HFFc6 (cell line): ENCODE results near the gene PCDHGA8. TPM values are rescaled to one million over a fixed set of nuclear protein-coding genes. Genes with fewer than 3 reads are reported as not detected.
"Not testable (repeated sequence)": the region's sequence is repeated elsewhere in the genome, so short reads cannot be mapped to it uniquely, and the experiment has no call there.

Experiments used
- DNase-seq: peaks from one replicate; pipeline ENCODE4 v3.0.0-alpha.2; 2018
- H3K27ac Mint-ChIP-seq: 2 replicates; pipeline ENCODE4 v1.8.0; 2020; ENCODE audit warnings: mild to moderate bottlenecking, mixed read lengths
- H3K27me3 Mint-ChIP-seq: 2 replicates; pipeline ENCODE4 v1.8.0; 2021; ENCODE audit warnings: mild to moderate bottlenecking, moderate library complexity, mixed read lengths; ENCODE audit not compliant: insufficient read depth
- H3K36me3 Mint-ChIP-seq: 2 replicates; pipeline ENCODE4 v1.8.0; 2021; ENCODE audit warnings: low read depth, mixed read lengths
- H3K4me1 Mint-ChIP-seq: 2 replicates; pipeline ENCODE4 v1.8.0; 2020; ENCODE audit warnings: low read depth, mixed read lengths
- H3K4me3 Mint-ChIP-seq: 2 replicates; pipeline ENCODE4 v1.8.0; 2020; ENCODE audit warnings: mild to moderate bottlenecking, moderate library complexity, mixed read lengths
- H3K9me3 Mint-ChIP-seq: 2 replicates; pipeline ENCODE4 v1.8.0; 2020; ENCODE audit warnings: mild to moderate bottlenecking, mixed read lengths
- CTCF ChIP-seq: fragments of 200-600 bp; sonication (generic); IDR thresholded peaks from 2 replicates; pipeline ENCODE4 v1.5.0; 2021; ENCODE audit warnings: antibody characterized with exemption, mild to moderate bottlenecking
- total RNA-seq, 6 experiments: library from RNA; stranded (reverse); fragmentation: NEBNext Ultra II Directional; extraction: Animal tissue kit (Norgen Biotek cat#: 25700); gene quantifications; 2 replicates in 1 of 6; 3 replicates in 5 of 6; pipeline ENCODE4 v1.2.3, GENCODE V29; 2021

PCDHGA8 gene
- total RNA-seq, 6 experiments from 2014 or later = 0.52 to 1.0 (median 0.90) TPM

GRCh38 chr5:141374627-141375026, 17.8 kb upstream of the PCDHGA8 start:
- Mint-ChIP-seq H3K9me3 (peaks cover 63% of the 10 kb centered on the region), H3K27ac (no peak overlapping the region), H3K27me3 (peaks cover 2% of the 10 kb centered on the region), H3K4me3 (no peak overlapping the region), H3K4me1 (peaks cover 15% of the 10 kb centered on the region), H3K36me3 (peaks cover 57% of the 10 kb centered on the region)
- TF ChIP-seq CTCF = no peak
- DNase-seq = no peak

GRCh38 chr5:141375444-141376155, 16.8 kb upstream of the PCDHGA8 start:
- H3K27ac Mint-ChIP-seq, H3K4me3 Mint-ChIP-seq, DNase-seq, H3K27me3 Mint-ChIP-seq, H3K4me1 Mint-ChIP-seq: not testable (repeated sequence)
- peak; percentile 26; the same call in 1 of the 2 replicates for TF ChIP-seq CTCF
- peaks cover 56% of the 10 kb centered on the region for H3K36me3 Mint-ChIP-seq
- H3K9me3 Mint-ChIP-seq = peaks cover 56% of the 10 kb centered on the region

GRCh38 chr5:141382469-141383294, 9.8 kb upstream of the PCDHGA8 start, which contains the start of gene PCDHGA7:
TSS of gene PCDHGA7 (plus strand) at chr5:141382742. CDS start at chr5:141382900, 158 bp downstream.
- peak within 1 kb of the TSS; percentile 87 for H3K27ac Mint-ChIP-seq
- H3K36me3 Mint-ChIP-seq = peaks cover 47% of the 10 kb centered on the region
- peaks cover 53% of the 10 kb centered on the region for H3K9me3 Mint-ChIP-seq
- H3K27me3 Mint-ChIP-seq = no peaks in the 10 kb centered on the region
- H3K4me3 Mint-ChIP-seq = peak within 1 kb of the TSS; percentile 95
- peaks cover 13% of the 10 kb centered on the region; the same call in 1 of the 2 replicates for H3K4me1 Mint-ChIP-seq
- DNase-seq = no peak
- TF ChIP-seq CTCF = peak; percentile 70

GRCh38 chr5:141383345-141383744, 9.1 kb upstream of the PCDHGA8 start:
- Mint-ChIP-seq H3K36me3 (peaks cover 49% of the 10 kb centered on the region), H3K27ac (no peak overlapping the region; the same call in 1 of the 2 replicates), H3K4me3 (peak overlapping the region; percentile 95), H3K4me1 (peaks cover 15% of the 10 kb centered on the region; the same call in 1 of the 2 replicates), H3K27me3 (no peaks in the 10 kb centered on the region), H3K9me3 (peaks cover 56% of the 10 kb centered on the region)
- no peak for DNase-seq
- no peak for TF ChIP-seq CTCF

- no peak for TF ChIP-seq CTCF
- Mint-ChIP-seq H3K27ac (no peak overlapping the region), H3K4me1 (peaks cover 22% of the 10 kb centered on the region; the same call in 1 of the 2 replicates), H3K27me3 (no peaks in the 10 kb centered on the region), H3K4me3 (no peak overlapping the region), H3K36me3 (peaks cover 59% of the 10 kb centered on the region), H3K9me3 (peaks cover 67% of the 10 kb centered on the region)
- no peak for DNase-seq
Measured at GRCh38 chr5:141384471-141385267, 7.8 kb upstream of the PCDHGA8 start.
